IPS-20b (cell line): ENCODE data around the gene SCFD2.
"Not testable (repeated sequence)": the region's sequence is repeated elsewhere in the genome, so short reads cannot be mapped to it uniquely, and the experiment has no call there.

Source experiments
- H3K27ac ChIP-seq: one replicate; pipeline ENCODE4 v1.5.1; 2013; ENCODE audit warnings: low read length
- H3K27me3 ChIP-seq: 2 replicates; pipeline ENCODE4 v1.6.1; 2013; ENCODE audit warnings: mild to moderate bottlenecking, low read length, inconsistent platforms; ENCODE audit not compliant: insufficient read depth
- H3K36me3 ChIP-seq: 2 replicates; pipeline ENCODE4 v1.6.1; 2013; ENCODE audit warnings: low read depth, mild to moderate bottlenecking, inconsistent platforms, low read length, moderate library complexity; ENCODE audit not compliant: insufficient read depth
- H3K4me1 ChIP-seq: 2 replicates; pipeline ENCODE4 v1.6.1; 2013; ENCODE audit warnings: mild to moderate bottlenecking, control low read depth, inconsistent platforms, low read length, moderate library complexity; ENCODE audit not compliant: insufficient read depth
- H3K4me3 ChIP-seq: 2 replicates; pipeline ENCODE4 v1.5.1; 2013; ENCODE audit warnings: mild to moderate bottlenecking, low read length, inconsistent platforms
- H3K9ac ChIP-seq: 2 replicates; pipeline ENCODE4 v1.6.1; 2013; ENCODE audit warnings: low read depth, mild to moderate bottlenecking, inconsistent platforms, low read length, moderate library complexity
- H3K9me3 ChIP-seq: 2 replicates; pipeline ENCODE4 v1.6.1; 2013; ENCODE audit warnings: mild to moderate bottlenecking, low read depth, low read length, inconsistent platforms; ENCODE audit not compliant: insufficient read depth

The SCFD2 gene

DNA sequence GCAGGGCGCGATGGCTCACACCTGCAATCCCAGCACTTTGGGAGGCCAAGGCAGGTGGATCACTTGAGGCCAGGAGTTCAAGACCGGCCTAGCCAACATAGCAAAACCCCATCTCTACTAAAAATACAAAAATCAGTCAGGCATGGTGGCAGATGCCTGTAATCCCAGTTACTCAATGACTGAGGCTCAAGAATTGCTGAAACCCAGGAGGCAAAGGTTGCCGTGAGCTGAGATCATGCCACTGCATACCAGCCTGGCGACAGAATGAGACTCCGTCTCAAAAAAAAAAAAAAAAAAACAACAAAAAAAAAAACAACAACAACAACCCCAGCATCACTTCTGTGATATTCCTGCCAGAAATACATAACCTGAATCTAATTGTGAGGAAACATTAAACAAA lies 30.9 kb downstream of the SCFD2 start:
- H3K9me3 ChIP-seq, H3K27ac ChIP-seq, H3K4me3 ChIP-seq, H3K4me1 ChIP-seq, H3K9ac ChIP-seq, H3K36me3 ChIP-seq, H3K27me3 ChIP-seq: not testable (repeated sequence)

DNA sequence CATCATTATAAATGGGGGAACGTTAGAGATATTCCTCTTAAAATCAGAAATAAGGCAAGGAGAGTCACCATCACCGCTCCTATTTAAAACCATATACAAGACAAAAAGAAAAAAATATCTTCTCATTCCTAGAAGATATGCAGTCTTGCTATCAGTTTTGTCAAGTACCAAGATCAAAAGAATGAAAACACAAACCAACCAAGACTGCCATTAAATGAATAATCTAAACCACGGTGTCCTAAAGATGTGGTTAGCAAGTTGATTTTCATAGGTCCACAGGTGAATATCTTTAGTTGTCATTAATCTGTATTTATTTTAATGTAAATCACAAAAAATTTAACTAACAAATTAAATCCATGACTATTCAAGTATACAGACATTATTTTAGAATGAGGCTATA lies 39.3 kb downstream of the SCFD2 start:
- H3K9ac ChIP-seq, result no peak overlapping the region
- peaks cover 4% of the 10 kb centered on the region; the same call in 1 of the 2 replicates for H3K4me1 ChIP-seq

DNA sequence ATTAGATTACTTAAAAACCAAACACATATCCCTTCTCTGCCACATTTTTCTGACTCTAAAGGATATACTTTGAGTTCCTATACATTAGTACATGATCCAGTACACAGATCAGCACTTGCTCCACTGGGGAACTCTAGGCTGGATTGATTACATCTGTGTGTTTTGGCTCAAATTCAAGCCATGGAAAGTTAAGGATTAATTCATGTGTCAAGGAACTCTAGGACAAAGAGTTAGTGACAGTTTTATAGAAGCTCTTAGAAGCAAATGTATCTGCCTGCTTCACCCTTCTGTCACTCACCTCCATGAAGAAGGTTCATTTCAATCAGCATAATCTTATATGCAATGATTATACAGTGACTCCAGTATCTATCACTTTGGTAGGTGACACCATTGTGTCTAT lies 43.2 kb downstream of the SCFD2 start:
- H3K27ac ChIP-seq, result no peak overlapping the region
- H3K4me3 ChIP-seq, result no peak overlapping the region
- no peaks in the 10 kb centered on the region for H3K9me3 ChIP-seq
- H3K36me3 ChIP-seq, result no peaks in the 10 kb centered on the region
- H3K9ac ChIP-seq, result no peak overlapping the region
- H3K27me3 ChIP-seq, result no peaks in the 10 kb centered on the region
- peaks cover 10% of the 10 kb centered on the region; the same call in 1 of the 2 replicates for H3K4me1 ChIP-seq

More for the DNA sequence above, 39.3 kb downstream of the SCFD2 start:
- Histone ChIP-seq H3K9me3 (no peaks in the 10 kb centered on the region), H3K36me3 (no peaks in the 10 kb centered on the region), H3K27me3 (no peaks in the 10 kb centered on the region), H3K27ac (no peak overlapping the region), H3K4me3 (no peak overlapping the region)

DNA sequence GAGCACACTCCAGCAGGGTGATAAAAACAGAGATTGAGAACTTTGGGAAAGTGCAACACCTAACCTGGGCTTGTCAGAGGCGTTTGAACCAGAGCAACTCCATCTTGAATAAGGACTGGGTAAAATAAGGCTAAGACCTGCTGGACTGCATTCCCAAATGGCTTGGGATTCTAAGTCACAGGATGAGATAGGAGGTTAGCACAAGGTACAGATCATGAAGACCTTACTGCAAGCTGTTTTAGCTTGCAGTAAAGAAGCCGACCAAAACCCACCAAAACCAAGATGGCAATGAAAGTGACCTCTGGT lies 43.9 kb downstream of the SCFD2 start:
- no peaks in the 10 kb centered on the region for H3K9me3 ChIP-seq
- H3K27ac ChIP-seq, result no peak overlapping the region
- H3K36me3 ChIP-seq, result no peaks in the 10 kb centered on the region
- H3K27me3 ChIP-seq, result no peaks in the 10 kb centered on the region
- no peak overlapping the region for H3K4me3 ChIP-seq
- H3K9ac ChIP-seq, result no peak overlapping the region
- peaks cover 10% of the 10 kb centered on the region; the same call in 1 of the 2 replicates for H3K4me1 ChIP-seq

DNA sequence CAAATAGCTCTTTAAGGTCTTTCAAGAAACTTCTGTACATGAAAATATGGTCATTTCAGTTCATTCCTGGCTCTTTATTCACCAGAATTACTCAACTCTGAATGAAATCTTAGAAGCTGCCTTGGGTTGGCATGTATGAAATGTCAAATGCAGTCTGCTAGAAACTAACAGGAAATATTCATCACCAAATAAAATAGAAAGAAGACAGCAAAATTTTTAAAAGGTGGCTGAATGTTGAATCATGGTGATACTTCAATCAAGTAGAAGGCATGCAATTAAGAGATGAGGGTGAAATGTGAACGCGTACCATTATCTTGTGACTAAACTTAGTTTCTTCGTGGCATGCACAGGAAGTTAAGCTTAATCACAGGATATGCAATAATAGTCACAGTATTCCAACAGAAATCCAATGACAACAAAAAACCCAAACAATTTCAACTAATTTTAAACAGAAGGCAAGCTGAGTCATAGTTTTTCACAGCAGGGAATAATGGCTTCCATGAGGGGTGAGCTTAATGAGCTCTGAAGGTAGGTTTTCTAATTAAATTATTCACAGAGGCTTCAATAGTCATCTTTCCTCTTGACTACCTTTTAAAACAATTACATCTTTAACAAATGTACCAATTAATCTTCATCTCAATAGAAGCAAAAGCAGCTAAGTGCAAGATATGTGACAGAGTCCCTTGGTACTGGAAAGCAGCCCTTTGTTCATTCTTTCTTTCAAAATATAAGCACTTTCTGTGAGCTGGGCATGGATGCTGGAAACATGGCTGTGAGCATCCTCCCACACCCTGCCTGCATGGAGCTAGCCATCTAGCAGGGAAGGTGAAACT lies 44.5 kb downstream of the SCFD2 start:
- Histone ChIP-seq H3K9me3 (no peaks in the 10 kb centered on the region), H3K27me3 (no peaks in the 10 kb centered on the region), H3K4me3 (no peak overlapping the region), H3K4me1 (peaks cover 10% of the 10 kb centered on the region; the same call in 1 of the 2 replicates), H3K36me3 (no peaks in the 10 kb centered on the region), H3K9ac (no peak overlapping the region), H3K27ac (no peak overlapping the region)

DNA sequence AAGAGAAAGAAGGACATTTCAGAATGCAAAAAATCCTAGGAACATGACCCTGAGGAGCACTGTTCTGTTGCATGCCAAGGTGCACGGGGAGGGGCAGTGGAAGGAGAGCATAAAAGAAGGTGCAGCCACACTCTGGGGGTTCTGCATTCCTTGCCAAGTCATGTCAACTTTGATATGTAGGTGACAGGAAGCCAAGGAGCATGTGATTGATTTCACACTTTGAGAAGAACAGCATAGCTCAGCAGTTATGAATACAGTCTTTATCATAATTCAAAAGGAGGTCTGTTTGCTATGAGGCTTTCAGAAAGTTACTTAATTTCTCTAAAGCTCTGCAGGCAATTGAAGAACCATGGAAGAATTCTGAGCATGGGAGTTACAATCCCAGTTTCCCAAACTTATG lies 50.6 kb downstream of the SCFD2 start:
- H3K9me3 ChIP-seq, result no peaks in the 10 kb centered on the region
- H3K9ac ChIP-seq, result no peak overlapping the region
- peaks cover 9% of the 10 kb centered on the region for H3K4me1 ChIP-seq
- no peaks in the 10 kb centered on the region for H3K36me3 ChIP-seq
- no peak overlapping the region for H3K27ac ChIP-seq
- H3K4me3 ChIP-seq, result no peak overlapping the region
- no peaks in the 10 kb centered on the region for H3K27me3 ChIP-seq

DNA sequence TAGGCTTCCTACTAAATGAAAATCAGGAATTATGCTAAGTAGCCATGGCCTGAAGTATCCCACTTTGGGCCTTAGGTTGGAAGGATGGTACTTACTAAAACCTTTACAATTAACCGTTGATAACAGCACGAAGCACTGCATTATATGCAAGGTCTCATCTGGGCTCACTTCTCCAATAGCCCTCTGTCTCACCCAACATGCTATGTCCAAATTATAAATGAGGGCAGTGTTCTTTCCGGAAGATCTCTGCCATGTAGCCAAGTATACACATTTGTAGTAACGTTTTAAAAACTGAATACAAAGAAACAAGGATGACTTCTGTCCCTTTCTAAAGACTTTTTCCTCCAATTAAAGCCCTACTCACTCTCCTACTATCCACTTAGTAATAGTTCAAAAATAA lies 51.6 kb downstream of the SCFD2 start:
- no peaks in the 10 kb centered on the region for H3K27me3 ChIP-seq
- H3K4me3 ChIP-seq, result no peak overlapping the region
- H3K27ac ChIP-seq, result no peak overlapping the region
- H3K36me3 ChIP-seq, result no peaks in the 10 kb centered on the region
- no peak overlapping the region for H3K9ac ChIP-seq
- H3K4me1 ChIP-seq, result peaks cover 9% of the 10 kb centered on the region
- no peaks in the 10 kb centered on the region for H3K9me3 ChIP-seq

DNA sequence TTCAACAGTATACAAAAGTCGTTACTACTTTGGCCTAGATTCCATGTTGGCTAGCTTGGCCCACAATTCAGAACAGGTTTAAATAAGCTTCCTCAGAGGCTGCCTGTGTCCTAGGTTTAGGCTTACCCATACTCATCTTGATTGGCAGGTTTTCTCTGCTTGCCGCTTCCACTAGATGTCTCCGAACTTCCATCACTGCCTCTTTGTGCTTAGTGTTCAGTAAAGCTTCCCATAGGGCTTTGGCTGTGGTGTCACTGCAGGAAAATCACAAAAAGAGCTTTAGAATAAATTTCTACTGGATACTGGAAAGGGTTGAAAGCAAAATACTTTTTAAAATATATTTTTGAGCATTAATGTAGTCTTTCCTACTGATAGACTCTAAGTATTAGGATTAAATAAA lies 52.4 kb downstream of the SCFD2 start:
- Histone ChIP-seq H3K4me3 (no peak overlapping the region), H3K9me3 (no peaks in the 10 kb centered on the region)

DNA sequence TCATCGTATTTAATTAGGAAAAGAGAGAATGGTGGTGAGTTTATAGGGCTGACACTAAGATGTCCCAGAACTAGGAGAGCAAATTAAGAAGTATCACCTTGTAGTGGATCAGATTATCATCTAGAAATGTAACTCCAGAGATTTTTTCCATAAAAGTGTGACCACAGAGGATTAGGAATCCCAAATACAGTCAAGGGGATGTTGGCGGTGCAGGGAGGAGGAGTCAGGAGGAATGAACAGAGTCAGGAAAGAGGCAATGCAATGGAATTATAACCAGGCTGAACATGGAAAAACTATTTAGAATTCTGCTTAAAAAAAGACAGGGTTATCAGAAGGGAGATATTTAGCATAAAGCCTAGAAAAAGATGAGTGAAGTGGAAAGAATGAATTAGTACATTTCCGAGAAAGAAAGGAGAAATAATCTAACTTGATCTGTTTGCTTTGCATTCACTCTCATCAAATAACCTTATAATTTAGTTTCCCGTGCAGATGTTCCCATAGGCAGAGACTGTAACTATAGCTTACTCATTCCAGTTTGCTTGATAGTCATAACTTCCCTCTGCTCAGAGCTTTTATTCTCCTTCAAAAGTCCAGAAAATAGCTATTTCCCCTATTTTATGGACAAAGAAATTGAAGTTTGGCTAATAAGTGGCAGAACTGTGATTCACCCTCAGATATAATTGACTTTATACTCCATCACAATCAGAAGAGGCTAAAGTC lies 56.4 kb downstream of the SCFD2 start:
- Histone ChIP-seq H3K4me1 (no peaks in the 10 kb centered on the region), H3K9me3 (no peaks in the 10 kb centered on the region), H3K27ac (no peak overlapping the region), H3K4me3 (no peak overlapping the region), H3K27me3 (no peaks in the 10 kb centered on the region), H3K36me3 (no peaks in the 10 kb centered on the region), H3K9ac (no peak overlapping the region)

More for the DNA sequence above, 52.4 kb downstream of the SCFD2 start:
- no peak overlapping the region for H3K27ac ChIP-seq
- no peaks in the 10 kb centered on the region for H3K27me3 ChIP-seq
- peaks cover 9% of the 10 kb centered on the region for H3K4me1 ChIP-seq
- H3K36me3 ChIP-seq, result no peaks in the 10 kb centered on the region
- no peak overlapping the region for H3K9ac ChIP-seq

DNA sequence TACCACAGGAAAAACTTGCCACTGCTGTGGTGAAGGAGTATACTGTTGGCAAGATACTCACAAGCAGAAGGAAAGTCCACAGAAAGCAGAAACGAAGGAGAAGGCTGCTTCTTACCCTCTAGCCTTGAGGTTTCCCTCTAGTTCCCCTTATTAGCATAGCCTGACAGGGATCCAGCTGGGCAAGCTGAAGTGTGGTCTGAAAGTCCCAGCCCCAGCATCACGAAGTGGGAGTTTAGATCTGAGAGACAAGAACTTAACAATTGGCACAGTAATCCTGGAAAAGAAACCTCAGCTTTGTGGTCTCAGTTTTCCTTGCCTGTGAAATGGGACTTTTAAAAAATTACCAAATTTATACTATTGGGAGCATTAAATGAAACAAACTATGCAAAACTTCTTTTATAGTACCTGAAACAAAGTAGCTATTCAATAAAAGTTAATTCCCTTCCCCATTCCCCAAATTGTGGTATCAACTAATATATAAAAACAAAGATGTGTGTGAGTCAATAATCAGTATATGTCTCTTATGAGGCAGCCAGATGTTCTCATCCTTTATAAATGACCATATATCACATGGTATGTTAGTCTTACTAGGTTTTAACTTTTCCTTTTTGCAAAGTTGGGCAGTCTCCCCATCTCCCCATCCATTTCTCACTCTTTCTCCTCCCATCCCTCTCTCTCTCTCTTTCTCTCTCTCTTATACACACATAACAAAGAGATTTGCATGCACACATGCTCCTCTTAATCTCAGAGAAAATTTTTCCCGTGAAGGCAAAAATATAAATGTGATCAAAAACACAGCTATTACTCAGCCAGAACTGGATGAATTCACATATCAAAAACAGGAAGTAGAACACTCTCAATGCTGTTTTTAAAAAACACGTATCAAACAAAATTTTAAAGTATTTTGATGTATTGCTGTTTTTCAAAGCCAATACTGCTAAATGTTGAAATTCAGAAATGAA lies 57.8 kb downstream of the SCFD2 start:
- Histone ChIP-seq H3K27me3 (no peaks in the 10 kb centered on the region), H3K36me3 (no peaks in the 10 kb centered on the region), H3K4me3 (no peak overlapping the region), H3K9ac (no peak overlapping the region), H3K27ac (no peak overlapping the region), H3K4me1 (no peaks in the 10 kb centered on the region), H3K9me3 (no peaks in the 10 kb centered on the region)

DNA sequence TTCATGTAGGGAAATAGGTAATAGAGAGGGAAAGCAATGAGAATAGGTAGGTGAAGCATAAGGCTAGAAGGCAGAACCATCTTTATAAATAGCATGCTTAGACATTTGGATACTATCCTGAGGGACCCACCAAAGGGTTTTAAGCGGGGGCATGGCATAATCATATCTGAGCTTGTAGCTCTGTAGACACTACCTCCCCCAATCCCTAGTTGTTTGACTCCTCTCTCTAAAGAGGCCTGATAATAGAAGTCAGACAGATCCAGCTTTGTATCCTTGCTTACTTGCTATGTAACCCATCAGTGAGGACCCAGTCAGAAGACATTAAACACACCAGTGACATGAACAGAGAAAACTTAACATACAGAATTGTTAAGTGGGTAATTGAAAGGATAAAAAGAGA lies 58.7 kb downstream of the SCFD2 start:
- Histone ChIP-seq H3K4me1 (no peaks in the 10 kb centered on the region), H3K36me3 (no peaks in the 10 kb centered on the region), H3K27ac (no peak overlapping the region), H3K27me3 (no peaks in the 10 kb centered on the region), H3K4me3 (no peak overlapping the region), H3K9ac (no peak overlapping the region), H3K9me3 (no peaks in the 10 kb centered on the region)
